ENCODE data around the gene THPO.

THPO gene

DNA sequence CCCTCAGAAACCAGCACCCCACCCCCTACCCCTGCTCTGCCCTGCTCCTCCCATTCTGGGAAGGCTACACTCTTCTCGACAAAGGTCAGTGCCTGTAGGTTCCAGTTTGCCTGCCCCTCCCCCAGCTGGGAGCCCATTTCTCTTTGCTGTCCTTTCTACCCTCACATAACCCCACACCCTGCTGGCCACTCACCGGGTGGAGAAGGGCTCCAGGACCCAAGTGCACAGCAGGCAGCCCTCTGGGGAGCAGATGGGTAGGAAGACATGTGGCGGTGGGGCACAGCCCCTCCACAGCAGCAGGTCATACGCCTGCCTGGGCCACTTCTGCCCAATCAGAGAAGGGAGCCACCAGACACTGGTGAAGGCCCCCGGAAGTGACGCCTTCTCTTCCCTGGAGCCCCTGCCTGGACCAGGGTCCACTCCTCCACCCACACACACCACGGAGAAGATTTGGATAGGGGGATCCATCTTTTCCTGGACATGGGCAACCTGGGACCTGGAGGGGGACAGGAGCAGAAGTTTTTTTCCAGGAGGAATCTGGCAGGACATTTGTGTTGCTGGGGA lies at the start of gene THPO:
Gene THPO (minus strand): TSS at position 326 of the 564 bp plus-strand sequence. CDS start 1,948 bp downstream, outside the sequence.
- DNase-seq = no peak

DNA sequence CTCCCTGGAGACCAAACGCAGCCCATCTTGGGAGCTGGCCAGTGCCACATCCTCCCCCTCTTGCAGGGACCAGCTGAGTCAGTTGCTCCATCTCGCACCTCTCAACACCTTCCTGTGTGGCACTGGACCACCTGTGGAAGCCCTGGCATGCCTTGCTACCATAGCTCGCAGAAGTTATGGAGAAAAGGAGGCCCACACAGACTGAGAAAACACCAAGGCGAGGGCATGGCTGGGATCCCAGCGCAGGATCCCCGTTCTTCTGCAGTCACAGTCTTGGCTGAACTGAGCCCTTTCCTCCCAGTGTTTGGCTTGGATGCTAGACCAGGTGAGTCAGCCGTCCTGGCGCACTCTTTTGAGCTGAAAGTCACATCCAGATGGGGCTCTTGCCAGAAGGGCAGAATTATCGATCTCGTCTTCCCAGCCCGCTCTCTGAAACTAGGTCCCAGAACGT lies 48.7 kb upstream of the THPO start:
- no peak for DNase-seq

DNA sequence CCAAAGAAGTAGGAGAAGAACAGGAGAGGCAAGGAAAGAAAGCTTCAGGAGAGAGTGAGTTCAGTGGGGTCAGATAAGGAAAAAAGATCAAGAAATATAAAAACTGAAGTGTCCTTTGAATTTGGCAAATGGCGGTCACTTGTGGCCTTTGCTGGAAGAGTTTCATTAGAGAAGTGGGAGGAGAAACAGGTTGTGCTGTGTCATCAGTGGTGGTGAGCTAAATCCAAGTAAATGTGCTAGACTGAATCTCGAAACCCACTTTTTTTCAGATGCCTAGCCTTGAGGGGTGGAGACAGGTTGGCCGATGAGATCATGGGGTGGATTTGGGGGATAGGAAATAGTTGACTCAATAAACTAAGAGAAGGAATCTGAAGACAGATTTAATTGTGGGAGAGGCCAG lies 45.6 kb upstream of the THPO start:
- no peak for DNase-seq

DNA sequence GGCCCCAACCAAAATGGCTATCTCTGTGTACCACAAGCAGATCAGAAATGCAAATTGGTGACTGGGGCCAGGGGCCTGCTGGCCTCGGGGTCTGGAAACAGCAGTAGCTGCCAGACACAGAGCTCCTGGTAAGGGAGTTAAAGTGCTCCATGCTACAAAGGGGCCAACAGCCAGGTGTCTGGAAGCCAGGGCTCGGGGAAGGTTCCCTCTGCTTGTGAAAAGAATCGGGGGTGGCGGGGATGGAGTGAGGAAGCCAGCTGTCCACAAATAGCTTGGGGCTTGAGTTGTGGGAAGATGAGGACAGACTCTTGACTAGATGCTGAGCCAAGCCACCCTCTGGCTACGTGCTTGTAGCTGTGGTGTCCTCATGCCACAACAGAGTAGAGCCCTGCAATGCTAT lies 41.2 kb upstream of the THPO start:
- DNase-seq = no peak

DNA sequence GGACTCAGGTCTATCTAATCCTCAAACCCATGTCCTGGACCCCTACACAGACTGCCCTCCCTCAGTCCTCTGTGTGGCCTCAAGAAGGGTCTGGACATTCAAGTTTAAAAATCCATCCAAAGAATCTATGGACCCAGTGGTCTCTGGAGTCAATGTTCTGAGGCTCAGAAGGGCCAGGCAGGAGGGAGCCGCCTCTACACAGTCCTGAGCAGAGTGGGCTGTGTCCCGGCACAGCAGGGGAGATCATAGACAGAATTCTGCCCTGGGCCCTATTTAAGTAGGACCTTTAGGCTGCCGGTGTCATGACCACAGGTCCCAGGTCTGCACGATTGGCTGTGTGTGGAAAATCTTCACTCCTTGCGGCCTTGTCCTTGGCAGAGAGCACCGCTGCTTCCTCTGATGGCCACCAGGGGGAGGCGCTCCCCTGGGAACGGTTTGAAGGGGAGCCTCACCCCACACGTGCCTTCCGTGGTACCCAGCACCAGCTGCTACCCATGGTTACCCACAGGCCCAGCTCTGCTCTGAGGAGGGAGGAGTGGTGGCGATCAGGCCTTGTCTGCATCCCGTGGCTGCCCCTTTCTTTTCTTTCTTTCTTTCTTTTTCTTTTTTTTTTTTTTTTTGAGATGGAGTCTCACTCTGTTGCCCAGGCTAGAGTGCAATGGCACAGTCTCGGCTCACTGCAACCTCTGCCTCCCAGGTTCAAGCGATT lies 39.8 kb upstream of the THPO start:
- DNase-seq = peak; percentile 67

DNA sequence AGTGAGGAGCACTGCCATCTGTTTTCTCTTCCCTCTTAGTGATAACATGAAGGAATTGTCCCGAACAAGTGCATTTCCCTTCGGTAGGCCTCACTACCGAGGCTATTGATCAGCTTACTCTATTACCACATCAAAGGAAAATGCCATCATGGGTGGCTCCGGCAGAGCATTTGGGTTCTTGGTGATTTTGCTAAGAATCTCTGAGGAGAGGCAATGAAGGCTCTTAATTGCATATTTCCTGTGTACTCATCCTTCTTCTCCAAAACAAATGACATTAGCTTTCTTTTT lies 37.1 kb upstream of the THPO start:
- no peak for DNase-seq

DNA sequence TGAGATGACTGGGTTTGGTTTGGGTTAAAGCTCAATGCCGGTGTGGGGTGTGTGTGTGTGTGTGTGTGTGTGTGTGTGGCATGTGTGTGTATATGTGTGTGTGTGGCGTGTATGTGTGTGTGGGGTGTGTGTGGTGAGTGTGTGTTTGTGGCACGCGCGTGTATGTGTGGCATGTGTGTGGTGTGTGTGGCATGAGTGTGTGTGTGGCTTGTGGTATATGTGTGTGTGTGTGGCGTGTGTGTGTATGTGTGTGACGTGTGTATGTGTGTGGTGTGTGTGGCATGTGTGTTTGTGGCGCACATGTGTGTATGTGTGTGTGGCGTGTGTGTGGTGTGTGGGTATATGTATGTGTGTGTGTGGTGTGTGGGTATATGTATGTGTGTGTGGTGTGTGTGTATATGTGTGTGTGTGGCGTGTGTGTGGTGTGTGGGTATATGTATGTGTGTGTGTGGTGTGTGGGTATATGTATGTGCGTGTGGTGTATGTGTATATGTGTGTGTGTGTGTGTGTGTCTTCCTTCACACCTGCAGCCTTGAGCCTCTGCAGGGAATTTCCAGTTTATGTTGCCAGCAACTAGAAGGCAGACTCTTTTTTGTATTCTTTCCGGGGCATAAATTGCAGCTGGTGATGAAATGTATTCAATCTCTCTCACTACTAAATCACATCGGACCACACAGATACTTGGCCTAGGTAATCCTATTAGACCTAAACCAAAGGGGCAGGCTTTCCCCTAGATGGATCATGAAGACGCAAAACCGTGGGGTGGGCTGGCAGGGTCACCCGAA lies 36.6 kb upstream of the THPO start:
- no peak for DNase-seq

DNA sequence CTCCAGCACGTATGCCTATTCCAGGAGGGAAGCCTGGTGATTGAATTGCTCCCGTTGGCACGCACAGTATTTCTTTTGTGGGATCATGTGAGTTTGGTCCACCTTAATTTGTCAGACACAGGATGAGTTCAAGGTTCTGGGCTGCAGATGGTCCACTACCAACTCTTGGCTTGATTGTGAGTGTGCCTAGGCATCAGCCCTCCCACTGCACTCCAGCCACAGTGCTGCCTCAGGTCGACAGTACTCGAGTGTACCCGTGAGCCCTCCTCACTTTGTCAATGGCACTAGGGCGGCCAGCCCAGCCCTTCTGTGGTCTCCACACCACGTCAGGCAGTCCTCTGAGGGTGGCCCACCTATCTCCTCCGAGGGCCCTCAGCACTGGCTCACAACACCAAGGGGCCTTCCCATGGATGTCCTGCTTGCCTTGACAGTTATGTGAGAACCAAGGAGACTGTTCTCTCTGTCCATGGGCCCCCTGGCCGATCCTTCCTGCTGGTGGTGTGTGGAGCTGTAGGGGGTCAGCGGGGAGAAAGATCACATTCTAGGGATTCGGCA lies 32.0 kb upstream of the THPO start:
- DNase-seq = no peak

DNA sequence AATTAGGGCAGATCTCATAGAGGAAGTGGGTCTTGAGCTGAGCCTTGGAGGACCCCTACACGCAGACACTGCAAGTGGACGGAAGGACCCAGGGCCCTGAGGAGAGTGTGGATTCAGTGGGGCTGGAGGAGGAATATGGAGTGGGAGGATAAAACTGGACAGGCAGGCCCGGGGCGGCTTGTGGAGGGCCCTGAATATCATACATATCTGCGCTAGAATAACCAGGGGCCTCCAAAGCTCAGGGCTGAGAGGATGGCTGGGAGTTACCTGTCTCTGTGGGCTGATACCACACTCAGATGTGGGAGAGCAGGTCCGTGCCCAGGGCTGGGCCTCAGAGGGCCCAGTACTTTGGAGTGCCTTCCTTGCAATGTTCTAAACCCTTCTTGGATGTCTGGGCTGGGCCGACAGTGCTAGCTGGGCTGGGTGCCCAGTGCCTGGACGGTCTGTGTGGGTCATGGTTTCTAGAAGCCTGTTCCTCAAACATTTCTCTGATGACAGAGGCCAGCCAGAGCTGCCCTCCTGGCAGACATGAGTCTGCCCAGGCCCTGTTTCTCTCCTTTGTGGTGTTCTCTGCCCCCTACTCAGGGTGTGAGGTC lies 31.4 kb upstream of the THPO start:
- DNase-seq = no peak

DNA sequence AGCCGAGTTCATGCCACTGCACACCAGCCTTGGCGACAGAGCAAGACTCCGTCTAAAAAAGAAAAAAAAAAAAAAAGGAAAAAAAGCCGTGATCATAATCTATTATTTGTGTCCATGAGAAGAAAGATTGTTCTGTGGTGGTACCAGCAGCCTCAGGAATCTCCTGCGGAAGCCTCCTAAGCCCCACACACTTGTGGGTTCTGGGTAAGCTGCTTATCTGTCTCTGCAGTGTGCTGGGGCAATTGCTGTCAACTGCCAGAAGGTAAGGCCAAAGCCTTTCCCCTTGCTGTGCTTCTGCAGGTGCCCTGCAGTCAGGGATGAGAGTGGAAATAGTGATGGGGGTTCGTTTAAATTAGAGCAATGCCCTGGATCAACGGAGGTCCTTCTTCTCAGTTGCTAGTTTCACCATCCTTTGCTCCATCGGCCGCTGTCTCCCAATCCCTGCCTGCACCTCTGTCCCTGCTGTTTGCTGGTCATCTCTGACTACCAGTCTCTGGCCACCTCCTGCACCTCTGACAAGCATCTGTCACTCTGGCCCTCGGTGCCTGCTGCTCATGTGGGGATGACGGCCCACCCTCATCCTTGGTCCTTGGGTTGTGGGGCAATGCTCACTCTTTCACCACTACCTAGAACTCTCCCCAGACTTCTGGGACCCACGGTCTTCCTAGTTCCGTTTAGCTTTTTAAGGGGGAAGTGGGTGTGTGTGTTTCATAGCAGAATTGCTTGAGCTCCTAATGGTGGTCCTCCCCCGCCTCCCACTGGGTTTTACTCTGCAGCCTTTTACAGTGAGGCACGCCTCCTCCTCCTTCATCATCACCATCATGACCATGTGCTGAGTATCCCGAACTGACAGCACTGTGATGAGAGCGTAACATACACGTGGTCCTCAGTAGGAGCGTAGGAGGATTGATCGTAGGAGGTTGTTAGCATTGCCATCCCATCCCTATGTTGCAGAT lies 27.3 kb upstream of the THPO start:
- DNase-seq = no peak

DNA sequence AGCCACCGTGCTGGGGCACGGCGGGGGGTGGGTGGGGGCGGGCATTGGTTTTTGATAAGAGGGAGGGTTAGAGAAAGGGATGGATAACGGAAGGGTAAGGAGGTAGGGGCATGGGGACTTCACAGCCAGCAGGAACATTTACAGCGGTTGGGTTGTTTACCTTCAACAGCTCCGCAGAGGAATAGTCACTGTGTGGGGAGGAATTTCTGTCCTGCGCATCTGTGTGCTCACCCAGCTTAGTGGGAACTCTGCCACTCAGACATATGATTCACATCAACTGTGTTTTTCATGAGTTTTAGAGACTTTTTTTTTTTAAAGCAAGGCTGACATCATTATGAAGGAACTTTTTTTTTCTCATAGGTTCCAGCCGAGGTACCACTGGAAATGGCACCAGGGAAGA lies 21.4 kb upstream of the THPO start:
- DNase-seq = no peak

DNA sequence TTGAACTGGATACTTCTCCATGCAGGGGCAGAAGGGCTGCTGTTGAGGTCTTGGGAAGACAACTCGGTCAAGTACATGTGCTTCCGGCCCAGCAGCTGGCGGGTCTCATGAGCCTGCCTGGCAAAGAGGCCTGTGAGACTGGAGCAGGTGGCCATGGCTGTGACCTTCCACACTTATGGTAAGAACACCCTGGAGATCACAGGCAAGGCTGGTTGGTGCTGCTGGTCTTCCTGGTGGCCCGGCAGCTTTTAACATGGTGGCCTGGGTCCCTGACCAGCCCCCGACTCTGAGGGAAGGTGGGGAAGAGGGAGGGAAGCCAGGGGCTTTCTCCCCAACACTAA lies 17.3 kb upstream of the THPO start:
- no peak for DNase-seq

DNA sequence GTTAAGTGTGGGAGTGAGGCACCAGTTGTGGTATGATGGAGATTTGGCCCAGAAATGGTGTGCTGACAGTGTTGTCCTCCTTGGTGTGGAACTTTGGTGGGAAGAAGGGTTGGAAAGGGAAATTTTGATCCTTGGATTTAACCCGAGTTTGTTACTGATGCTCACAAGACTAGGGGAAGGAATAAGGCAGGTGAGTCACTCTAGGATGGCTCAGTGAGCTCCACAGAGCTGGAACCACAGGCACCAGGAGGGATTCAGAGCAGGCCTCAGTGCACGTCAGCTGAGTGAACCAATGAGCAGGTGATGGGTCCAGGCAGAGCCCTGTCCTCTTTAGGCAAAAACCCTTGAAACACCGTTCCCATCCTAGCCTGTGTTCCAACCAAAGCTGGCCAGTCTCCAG lies 13.3 kb upstream of the THPO start:
- DNase-seq = no peak

DNA sequence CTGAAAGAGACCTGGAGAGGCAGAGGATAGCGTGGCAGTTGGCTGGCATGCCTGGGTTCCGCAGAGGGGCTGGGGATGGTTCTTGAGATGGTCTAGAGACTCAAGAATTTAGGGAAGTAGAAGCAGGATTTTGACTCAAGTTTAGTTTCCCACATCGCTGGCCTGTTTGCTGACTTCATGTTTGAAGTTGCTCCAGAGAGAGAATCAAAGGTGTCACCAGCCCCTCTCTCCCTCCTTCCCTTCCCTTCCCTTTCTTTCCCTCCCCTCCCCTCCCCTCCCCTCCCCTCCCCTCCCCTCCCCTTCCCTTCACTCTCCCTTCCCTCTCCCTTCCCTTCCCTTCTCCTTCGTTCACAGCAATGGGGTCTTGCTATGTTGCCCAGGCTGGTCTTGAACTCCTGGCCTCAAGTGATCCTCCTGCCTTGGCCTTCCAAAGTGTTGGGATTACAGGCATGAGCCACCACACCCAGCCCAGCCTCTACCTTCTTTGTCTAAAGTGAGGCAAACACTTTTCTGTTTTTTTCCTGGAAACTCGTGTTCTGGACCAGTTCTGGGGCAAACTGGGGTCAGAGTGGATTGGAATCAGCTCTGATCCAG lies 12.0 kb upstream of the THPO start:
- no peak for DNase-seq

DNA sequence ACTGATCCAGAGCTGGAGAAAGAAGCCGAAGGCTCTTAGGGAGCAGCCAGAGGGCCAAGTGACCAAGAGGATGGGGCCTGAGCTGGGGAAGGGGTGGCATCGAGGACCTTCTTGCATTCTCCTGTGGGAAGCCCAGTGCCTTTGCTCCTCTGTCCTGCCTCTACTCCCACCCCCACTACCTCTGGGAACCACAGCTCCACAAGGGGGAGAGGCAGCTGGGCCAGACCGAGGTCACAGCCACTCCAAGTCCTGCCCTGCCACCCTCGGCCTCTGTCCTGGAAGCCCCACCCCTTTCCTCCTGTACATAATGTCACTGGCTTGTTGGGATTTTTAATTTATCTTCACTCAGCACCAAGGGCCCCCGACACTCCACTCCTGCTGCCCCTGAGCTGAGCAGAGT lies 11.4 kb upstream of the THPO start:
- no peak for DNase-seq

DNA sequence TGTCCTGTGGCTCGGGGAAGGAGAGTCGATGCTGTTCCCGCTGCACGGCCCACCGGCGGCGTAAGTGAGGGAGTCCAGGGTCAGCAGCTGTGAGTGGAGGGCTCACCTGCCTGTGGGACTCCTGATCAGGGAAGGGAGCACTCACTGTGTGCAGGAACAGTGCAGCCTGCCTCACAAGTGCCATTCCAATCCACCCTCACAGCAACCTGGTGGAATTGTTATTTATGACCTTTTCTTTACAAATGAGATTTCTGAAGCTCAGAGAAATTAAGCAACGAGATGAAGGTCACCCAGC lies 10.9 kb upstream of the THPO start:
- no peak for DNase-seq

DNA sequence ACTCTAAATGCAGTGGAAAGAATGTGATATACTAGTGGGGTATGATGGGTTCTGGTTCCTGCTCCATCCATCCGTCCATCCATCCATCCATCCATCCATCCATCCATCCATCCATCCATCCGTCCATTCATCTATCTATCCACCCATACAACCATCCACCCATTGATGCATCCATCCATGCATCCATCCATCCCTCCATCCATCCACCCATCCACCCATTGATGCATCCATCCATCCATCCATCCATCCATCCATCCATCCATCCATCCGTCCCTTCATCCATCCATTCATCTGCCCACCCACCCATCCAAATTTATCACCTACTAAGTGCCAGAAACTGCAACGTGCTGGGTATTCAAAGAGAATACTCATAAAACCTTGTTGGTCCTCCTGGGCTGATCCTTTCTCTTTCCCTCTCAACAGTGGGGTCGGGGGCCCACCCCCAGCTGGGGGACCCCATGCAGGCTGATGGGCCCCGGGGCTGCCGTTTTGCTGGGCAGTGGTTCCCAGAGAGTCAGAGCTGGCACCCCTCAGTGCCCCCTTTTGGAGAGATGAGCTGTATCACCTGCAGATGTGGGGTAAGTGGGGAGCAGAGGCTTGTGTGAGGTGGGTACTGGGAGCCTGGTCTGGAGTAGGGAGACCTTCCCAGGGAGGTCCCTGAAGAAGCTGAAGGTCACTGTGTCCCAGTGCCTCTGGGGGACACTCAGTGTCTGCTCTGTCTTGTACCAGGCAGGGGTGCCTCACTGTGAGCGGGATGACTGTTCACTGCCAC lies 10.3 kb upstream of the THPO start:
- no peak for DNase-seq

DNA sequence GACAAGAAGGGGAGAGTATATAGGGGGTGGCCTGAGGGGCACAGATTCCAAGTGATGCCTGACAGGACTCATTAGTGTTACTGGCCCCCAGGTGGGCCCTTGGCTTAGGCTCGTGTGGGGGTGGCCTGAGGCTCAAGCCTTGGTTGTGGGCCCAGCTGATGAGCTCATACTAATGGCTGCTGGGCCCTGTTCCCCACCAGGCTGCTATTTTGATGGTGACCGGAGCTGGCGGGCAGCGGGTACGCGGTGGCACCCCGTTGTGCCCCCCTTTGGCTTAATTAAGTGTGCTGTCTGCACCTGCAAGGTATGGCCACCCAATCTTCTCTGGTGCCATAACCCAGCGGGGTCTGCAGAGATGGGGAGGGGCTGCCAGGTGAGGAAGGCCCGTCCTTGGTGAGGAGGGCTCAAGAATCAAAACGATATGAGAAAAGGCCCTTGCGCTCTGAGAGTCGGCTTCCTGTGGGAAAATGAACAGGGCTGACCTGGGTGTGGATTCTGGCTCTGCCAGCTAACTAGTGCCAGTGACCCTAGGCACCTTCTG lies 9.2 kb upstream of the THPO start:
- DNase-seq = no peak

DNA sequence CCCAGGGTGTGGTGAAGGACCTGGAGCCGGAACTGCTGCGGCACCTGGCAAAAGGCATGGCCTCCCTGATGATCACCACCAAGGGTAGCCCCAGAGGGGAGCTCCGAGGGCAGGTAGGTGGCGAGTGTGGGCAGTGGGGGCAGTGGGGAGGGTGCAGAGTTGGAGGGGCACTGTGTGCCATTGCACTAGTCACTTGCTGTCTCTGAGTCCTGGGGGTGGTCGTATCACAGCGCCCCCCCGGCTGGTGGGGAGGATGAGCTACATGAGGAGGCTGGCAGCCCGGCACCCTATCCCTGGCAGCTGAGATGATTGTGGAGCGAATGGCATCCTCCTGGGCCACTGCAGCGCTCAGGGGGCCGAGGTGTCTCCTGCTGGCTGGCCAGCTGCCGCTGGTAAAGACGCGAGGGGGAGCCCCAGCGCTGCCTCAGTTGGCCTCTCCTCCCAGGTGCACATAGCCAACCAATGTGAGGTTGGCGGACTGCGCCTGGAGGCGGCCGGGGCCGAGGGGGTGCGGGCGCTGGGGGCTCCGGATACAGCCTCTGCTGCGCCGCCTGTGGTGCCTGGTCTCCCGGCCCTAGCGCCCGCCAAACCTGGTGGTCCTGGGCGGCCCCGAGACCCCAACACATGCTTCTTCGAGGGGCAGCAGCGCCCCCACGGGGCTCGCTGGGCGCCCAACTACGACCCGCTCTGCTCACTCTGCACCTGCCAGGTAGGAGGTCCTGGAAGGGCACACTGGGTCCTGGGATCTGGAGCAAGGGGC lies 8.2 kb upstream of the THPO start:
- no peak for DNase-seq

DNA sequence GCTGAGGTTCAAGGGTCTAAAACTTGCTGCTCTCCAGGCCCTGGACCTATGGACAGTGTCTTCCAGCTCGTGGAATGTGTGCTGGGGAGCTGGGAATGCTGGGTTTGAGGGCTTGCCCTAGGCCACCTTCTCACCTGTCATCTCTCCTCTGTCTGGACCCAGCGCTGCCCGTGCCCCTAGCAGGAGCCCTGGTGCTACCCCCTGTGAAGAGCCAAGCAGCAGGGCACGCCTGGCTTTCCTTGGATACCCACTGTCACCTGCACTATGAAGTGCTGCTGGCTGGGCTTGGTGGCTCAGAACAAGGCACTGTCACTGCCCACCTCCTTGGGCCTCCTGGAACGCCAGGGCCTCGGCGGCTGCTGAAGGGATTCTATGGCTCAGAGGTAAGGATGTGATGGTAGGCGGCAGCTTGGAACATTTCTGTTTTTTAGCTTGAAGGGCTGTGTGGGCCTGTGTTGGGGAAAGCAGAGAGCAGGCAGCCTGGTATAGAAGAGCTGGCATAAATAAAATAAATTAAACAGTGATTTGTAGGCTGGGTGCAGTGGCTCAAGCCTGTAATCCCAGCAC lies 6.9 kb upstream of the THPO start:
- DNase-seq = no peak
